Gastroesophageal sphincter (tissue), 3 donors: ENCODE measurements around the gene AKR7A2.

ENCODE experiments used
- POLR2A ChIP-seq, 2 donors: fragments of 450-650 bp; IDR thresholded peaks; one replicate each; pipeline ENCODE4 v1.6.1; 2017; ENCODE audit warnings: antibody characterized with exemption in 2 of 2, mild to moderate bottlenecking in 2 of 2, moderate library complexity in 1 of 2
- POLR2AphosphoS5 ChIP-seq: sonication (generic); formaldehyde crosslinking; IDR thresholded peaks from one replicate; pipeline ENCODE4 v1.6.1; 2017; ENCODE audit warnings: antibody characterized with exemption
- TF ChIP-seq, protein P1 (sequence below), 4 experiments: fragments of 200-600 bp in 2 of 4; fragments of 450-650 bp in 2 of 4; sonication (generic) in 1 of 4; IDR thresholded peaks; one replicate each; pipeline ENCODE4 v1.5.1; 2017 to 2019; ENCODE audit warnings: antibody characterized with exemption in 4 of 4, mild to moderate bottlenecking in 2 of 4, moderate library complexity in 2 of 4

DNA sequence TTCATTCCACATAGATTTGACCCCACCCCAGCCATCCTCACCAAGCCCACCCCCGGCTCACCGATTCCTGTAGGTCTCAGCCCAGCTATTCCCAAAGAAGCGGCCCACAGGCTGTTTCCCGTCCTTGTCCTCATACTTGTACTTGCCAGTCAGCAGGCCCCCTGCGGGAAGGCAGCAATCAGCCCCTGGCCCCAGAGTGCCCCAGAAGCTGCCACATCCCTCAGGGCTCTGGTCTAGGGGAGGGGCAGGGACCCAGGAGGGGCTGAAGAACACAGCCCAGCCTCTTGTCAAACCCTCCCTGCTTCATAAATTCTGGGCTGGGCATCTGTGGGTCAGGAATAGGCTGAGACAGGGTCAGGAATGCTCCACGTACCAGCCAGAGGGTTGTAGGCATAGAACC, 5.0 kb downstream of the AKR7A2 start:
- TF ChIP-seq, protein P1, sequence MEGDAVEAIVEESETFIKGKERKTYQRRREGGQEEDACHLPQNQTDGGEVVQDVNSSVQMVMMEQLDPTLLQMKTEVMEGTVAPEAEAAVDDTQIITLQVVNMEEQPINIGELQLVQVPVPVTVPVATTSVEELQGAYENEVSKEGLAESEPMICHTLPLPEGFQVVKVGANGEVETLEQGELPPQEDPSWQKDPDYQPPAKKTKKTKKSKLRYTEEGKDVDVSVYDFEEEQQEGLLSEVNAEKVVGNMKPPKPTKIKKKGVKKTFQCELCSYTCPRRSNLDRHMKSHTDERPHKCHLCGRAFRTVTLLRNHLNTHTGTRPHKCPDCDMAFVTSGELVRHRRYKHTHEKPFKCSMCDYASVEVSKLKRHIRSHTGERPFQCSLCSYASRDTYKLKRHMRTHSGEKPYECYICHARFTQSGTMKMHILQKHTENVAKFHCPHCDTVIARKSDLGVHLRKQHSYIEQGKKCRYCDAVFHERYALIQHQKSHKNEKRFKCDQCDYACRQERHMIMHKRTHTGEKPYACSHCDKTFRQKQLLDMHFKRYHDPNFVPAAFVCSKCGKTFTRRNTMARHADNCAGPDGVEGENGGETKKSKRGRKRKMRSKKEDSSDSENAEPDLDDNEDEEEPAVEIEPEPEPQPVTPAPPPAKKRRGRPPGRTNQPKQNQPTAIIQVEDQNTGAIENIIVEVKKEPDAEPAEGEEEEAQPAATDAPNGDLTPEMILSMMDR (IDR thresholded peaks at IDR 0.05) = no peak
- TF ChIP-seq POLR2A (IDR thresholded peaks at IDR 0.05) (no peak), POLR2AphosphoS5 (no peak)
